GM04504 (cell line): ENCODE data around the gene EPB41L2.
A peak's percentile ranks its signal among the peaks of the same experiment; 100 is the strongest.
"Not testable (repeated sequence)": the region's sequence is repeated elsewhere in the genome, so short reads cannot be mapped to it uniquely, and the experiment has no call there.

ENCODE experiments used
- DNase-seq: peaks from one replicate; pipeline ENCODE4 v3.0.0-alpha.2; 2012; ENCODE audit warnings: low read depth

Gene EPB41L2

GRCh38 chr6:131063028-131063763, at the start of gene EPB41L2:
EPB41L2 (minus strand) TSS chr6:131063245; CDS start chr6:130956485, 106,760 bp downstream.
- peak; percentile 84 for DNase-seq

DNA sequence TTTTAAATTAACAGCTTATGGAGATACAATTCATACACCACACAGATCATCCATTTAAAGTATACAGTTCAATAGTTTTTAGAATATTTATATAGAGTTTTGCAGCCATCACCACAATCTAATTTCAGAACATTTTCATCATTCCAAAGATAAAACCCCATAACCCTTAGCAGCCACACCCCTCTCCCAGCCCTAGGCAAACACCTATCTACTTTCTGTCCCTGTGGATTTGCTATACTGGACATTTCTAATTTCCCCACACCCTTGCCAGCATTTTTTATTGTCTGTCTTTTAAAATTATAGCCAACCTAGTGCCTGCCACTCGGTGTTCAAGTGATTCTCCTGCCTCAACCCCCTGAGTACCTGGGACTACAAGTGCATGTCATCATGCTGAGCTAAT, 49.2 kb upstream of the EPB41L2 start:
- no peak for DNase-seq

GRCh38 chr6:131107151-131107550, 44.1 kb upstream of the EPB41L2 start:
- DNase-seq, result no peak

DNA sequence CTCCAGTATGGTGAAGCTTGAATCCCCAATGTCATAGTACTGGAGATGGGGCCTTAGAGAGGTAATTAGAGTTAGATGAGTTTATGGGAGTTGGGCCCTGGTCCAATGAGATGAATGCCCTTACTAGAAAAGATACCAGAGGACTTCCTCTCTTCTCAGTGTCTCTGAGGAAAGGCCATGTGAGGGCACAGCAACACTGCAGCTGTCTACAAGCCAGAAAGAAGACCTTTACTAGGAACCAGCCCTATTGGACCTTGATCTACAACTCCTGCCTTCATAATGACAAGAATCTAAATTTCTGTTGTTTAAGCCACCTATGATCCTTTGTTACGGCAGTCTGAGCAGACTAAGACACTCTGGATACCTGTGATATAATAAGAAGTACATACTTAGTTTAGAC, 40.9 kb upstream of the EPB41L2 start:
- DNase-seq, result no peak

- DNase-seq, result no peak
Observed at GRCh38 chr6:131103296-131103695, 40.3 kb upstream of the EPB41L2 start.

DNA sequence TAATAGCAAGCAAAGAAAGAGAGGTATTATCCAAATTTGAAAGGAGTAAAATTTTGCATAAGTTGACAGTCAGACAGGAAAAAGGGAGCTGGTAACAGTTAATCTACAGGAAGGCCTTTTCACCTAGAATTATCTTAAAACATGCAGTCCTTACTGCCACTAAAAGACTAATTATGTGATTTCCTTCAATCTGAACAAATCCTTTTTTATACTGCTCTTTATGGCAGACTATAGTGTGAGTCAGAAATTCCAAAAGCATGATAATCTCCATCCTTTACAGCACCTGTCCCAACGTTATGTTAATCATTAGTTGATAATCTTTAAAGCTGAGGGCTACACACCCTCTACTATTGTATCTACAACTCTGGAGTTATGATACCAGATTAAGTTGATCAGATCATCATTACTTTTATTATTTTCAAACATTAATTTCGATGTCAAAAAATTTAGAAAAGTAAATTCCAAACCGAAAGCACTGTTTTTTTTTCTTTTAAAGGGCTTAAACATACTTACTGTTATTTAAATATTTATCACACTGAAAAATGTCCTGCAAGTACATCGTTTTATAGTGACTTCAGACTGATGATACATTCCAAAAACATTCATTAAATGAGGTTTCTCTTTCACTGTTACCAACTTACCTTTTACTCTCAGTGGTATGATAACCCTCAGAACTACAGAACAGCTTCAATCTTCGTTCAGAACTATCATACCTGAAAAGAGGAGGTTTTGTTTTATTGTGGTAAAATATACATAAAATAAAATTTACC, 39.1 kb upstream of the EPB41L2 start:
- DNase-seq, result no peak

GRCh38 chr6:131096786-131097185, 33.7 kb upstream of the EPB41L2 start:
- DNase-seq, result no peak

GRCh38 chr6:131093334-131093733, 30.3 kb upstream of the EPB41L2 start:
- no peak for DNase-seq

DNA sequence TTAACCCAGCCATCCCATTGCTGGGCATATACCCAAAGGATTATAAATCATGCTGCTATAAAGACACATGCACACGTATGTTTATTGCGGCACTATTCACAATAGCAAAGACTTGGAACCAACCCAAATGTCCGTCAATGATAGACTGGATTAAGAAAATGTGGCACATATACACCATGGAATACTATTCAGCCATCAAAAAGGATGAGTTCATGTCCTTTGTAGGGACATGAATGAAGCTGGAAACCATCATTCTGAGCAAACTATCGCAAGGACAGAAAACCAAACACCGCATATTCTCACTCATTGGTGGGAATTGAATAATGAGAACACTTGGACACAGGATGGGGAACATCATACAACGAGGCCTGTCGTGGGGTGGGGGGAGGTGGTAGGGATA, 28.9 kb upstream of the EPB41L2 start:
- DNase-seq, result not testable (repeated sequence)

DNA sequence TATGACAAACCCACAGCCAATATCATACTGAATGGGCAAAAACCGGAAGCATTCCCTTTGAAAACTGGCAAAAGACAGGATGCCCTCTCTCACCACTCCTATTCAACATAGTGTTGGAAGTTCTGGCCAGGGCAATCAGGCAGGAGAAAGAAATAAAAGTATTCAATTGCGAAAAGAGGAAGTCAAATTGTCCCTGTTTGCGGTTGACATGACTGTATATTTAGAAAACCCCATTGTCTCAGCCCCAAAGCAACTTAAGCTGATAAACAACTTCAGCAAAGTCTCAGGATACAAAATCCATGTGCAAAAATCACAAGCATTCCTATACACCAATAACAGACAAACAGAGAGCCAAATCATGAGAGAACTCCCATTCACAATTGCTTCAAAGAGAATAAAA, 27.3 kb upstream of the EPB41L2 start:
- not testable (repeated sequence) for DNase-seq

DNA sequence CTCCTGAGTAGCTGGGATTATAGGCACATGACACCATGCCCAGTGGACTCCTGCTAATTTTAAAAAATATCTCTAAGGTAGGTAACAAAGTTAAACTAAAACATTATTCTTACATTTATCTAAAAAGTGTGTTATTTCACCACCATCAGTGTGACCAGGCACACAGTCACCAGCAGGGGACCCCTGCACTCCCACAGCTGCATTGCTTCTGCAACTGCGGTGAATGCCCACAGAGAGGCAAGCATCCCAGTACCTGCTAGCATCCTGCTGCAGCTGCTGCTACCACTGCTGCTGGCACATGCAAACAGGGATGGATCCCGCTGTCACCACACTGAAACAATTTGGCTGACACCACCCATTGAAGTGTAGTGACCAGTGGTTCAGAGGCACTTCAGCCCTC, 21.9 kb upstream of the EPB41L2 start:
- no peak for DNase-seq

DNA sequence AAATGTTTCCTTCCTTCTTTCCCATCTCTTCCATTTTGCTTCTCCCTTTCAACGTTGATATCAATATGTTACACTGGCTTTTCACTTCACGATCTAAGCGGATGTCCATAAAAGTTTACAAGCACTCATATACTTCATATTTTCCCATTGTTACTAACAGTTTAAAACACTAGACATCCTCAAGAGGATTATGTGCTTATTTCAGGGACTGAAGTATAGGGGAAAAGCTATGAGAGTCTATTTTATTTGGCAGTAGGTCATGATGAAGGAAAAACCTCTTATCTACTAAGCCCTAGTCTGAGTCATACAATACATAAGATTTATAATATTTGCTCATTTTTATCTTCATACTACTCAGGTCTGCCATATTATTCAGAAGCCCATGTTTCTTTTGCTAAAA, 20.6 kb upstream of the EPB41L2 start:
- DNase-seq, result no peak

DNA sequence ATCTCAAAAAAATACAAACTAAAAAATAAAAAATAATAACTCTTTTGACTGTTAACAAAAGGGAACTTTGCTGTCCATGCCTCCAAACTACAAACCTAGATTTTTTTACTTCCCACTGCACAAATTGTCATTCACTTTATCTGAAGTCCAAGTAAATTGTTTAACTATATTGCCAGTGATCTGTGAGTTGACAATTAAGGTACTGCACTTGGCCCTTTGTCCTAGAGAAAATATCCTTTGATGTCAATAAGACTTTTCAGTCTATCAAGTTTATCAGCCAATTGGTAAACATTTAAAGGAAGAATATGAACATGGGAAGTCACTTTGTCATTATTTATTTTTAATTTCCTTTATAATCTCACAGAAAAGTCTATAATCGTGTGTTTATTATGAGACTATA, 19.3 kb upstream of the EPB41L2 start:
- no peak for DNase-seq

DNA sequence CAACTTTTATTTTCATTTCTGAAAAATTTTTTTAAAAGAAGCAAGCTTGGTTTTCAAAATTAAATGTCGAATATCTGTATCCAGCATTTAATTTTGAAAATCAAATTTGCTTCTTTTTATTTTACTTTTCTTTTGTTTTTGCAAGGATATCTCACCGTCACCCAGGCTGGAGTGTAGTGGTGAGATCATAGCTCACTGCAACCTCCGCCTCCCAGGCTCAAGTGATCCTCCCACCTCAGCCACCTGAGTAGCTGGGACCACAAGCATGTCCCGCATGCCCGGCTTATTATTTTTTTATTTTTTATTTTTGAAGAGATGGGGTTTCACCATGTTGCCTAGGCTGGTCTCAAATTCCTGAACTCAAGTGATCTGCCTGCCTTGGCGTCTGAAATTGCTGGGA, 17.0 kb upstream of the EPB41L2 start:
- DNase-seq, result no peak

DNA sequence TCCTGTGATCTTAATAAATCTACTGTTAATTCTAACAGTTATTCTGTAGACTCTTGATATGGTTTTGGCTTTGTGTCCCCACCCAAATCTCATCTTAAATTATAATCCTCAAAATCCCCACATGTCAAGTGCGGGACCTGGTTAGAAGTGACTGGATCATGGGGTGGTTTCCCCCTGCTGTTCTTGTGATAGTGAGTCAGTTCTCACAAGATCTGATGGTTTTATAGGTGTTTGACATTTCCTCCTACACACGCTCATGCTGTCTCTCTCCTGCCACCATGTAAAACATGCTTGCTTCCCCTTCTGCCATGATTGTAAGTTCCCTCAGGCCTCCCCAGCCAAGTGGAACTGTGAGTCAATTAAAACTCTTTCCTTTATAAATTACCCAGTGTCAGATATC, 10.5 kb upstream of the EPB41L2 start:
- DNase-seq, result no peak

DNA sequence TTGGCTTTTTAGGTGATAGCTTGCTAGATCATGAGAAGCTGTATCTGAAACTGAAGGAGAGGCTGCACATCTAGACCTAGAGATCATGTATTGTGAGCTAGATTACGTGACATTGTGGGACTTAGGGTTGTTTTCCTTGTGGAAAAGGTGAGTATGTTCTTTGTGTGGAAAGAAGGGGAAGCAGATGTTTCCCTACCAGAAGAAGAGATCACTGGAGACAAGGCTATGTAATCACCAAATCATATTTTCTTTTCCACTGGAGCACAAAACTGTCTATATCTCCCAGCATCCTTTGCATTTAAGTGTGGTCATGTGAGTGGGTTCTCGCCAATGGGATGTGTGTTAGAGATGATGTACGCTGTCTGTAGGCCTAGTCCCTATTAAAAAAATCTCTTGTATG, 7.0 kb upstream of the EPB41L2 start:
- DNase-seq, result no peak

GRCh38 chr6:131068165-131068564, 5.1 kb upstream of the EPB41L2 start:
- DNase-seq, result no peak

- no peak for DNase-seq
Observed at GRCh38 chr6:131067521-131067920, 4.5 kb upstream of the EPB41L2 start.

- DNase-seq, result no peak
Observed at GRCh38 chr6:131065824-131066171, 2.8 kb upstream of the EPB41L2 start.

DNA sequence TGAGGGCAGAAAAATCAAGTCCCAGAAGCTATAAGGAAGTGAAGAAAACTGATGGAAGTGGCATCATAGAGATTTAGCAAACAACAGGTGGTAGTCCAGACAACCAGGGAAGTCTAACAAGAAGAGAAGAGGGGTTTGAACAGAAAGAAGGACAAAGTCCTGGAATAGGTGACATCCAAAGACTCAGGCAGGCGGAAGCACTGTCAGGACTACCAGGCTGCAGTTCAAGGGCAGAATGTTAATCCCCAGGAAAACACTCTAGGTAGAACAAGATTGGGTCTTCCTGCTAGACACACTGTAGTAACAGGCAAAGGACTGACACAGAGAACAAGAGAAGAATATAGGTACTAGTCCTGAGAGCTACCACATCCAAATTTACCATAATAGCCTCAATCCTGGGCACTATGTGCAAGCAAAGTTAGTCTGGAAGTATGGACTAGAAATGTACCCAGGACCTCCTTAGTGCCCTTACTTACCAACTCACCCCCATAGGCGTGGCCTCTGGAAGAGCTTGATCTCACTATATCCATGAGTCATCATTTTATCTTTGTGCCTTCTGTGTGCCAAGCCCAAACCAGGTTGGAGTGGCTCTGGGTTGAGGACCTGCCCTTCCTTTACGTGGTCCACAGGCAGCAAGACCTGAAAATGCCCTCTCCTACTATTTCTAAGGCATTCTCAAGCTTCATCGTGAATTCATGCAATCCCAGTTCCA, 2.2 kb upstream of the EPB41L2 start:
- DNase-seq, result no peak

DNA sequence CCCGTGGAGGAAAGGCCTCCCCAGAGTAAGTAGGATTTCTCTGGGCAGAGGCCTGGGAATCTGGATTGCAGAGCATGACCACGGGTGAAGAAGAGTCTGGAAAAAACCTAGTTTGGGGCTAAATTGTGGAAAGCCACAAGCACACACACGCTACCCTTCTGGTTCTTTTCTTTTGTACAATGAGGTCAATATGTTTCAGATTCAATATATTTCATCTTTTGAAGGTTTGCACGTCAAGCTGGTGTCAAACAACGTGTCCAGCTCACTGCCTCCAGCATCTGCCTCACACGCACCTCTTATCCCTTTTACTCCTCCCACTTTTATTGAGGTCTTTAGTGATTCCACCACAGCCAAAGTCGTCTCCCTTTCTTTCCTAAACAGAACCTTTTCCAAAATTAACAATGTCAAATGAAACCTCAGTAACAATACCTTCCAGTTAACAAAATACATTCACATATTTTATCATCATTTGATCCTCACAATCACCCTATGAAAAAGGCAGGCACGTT, 773 bp upstream of the EPB41L2 start:
- no peak for DNase-seq

DNA sequence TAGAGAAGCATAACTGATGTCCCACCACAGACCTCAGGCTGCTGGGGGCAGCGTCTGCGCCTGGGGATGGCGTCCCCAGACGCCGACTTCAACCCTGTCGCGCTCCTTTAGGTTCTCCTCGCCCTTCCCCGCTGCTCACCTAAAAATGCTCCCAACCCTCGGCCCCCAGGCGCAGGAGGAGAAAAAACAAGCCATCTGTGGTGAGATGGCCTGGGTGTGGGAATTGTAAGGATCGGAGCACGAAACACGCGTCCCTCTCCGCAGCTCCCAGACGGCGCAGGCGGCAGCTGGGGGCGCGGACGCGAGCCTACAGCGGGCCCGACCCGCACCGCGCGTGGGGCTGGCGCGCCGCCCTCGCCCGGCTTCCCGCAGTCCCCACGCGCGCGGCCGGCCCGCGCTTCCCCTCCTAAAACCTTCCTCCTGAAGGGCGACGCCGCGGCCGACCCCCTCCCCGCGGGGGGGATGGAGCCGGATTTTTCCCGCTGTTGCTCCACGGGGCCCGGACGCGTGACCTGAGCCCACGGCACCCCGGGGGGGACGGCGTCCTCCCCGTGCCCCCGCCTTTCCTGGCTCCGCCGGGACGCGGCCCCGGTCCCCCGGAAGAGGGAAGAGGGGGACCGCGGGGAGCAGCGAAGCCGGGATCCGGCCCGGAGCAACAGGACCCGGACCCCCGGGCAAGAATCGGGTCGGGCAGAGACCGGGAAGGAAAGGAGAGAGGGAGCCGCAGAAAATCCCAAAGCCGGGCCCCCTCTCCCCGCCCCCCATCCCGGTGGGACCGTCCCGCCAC, 611 bp downstream of the EPB41L2 start:
- DNase-seq, result no peak
